Lung (tissue), 12 donors: ENCODE data around the gene POLR1G. TPM values are rescaled to one million over a fixed set of nuclear protein-coding genes. Genes with fewer than 3 reads are reported as not detected.

Experiments used
- ATAC-seq: fragments of 200-7000 bp; cut with Tn5 transposase; one replicate; pipeline ENCODE4 v1.9.1; 2020; ENCODE audit warnings: moderate number of reproducible peaks; ENCODE audit not compliant: insufficient read depth, low FRiP score
- DNase-seq, 3 donors: peaks; one replicate each; pipeline ENCODE4 v3.0.0-alpha.2; 2013 to 2017
- H3K27ac ChIP-seq, 2 donors: one replicate each; pipeline ENCODE4 v1.5.1; 2013; ENCODE audit warnings: mild to moderate bottlenecking in 2 of 2, moderate library complexity in 2 of 2, control low read depth in 1 of 2, inconsistent platforms in 1 of 2, low read depth in 1 of 2, low read length in 1 of 2
- H3K27me3 ChIP-seq, 3 donors: one replicate each; pipeline ENCODE4 v1.5.1; 2013; ENCODE audit warnings: low read length in 2 of 3; ENCODE audit not compliant: control insufficient read depth in 3 of 3, insufficient read depth in 3 of 3
- H3K36me3 ChIP-seq, 4 donors: one replicate each; pipeline ENCODE4 v1.5.1; 2013; ENCODE audit warnings: low read length in 4 of 4, mild to moderate bottlenecking in 1 of 4, moderate library complexity in 1 of 4; ENCODE audit not compliant: control insufficient read depth in 4 of 4, insufficient read depth in 4 of 4
- H3K4me1 ChIP-seq, 5 donors: one replicate each; pipeline ENCODE4 v1.5.1; 2013; ENCODE audit warnings: low read length in 5 of 5, mild to moderate bottlenecking in 2 of 5, moderate library complexity in 1 of 5; ENCODE audit not compliant: control insufficient read depth in 5 of 5, insufficient read depth in 5 of 5
- H3K4me3 ChIP-seq: one replicate; pipeline ENCODE4 v1.5.1; 2013; ENCODE audit warnings: mild to moderate bottlenecking, control low read depth, moderate library complexity
- H3K9ac ChIP-seq, 2 donors: one replicate each; pipeline ENCODE4 v1.5.1; 2013; ENCODE audit warnings: low read length in 2 of 2, control low read depth in 1 of 2; ENCODE audit not compliant: insufficient read depth in 1 of 2
- H3K9me3 ChIP-seq, 4 donors: one replicate each; pipeline ENCODE4 v1.5.1; 2013; ENCODE audit warnings: low read length in 3 of 4, mild to moderate bottlenecking in 1 of 4, moderate library complexity in 1 of 4; ENCODE audit not compliant: control insufficient read depth in 4 of 4, insufficient read depth in 3 of 4
- WGBS, 2 donors: extraction: QIAGEN DNeasy Blood & Tissue Kit; methylation state at CpG; one replicate each; pipeline ENCODE4 v1.1.7; 2013; 5-methylcytosine and 5-hydroxymethylcytosine counted together
- polyA plus RNA-seq, 2 donors: library from polyadenylated mRNA; stranded (reverse); fragments of 200-250 nt; gene quantifications; one replicate each; pipeline ENCODE4 v1.2.1, GENCODE V29; 2013
- total RNA-seq, 2 donors: library from RNA; depleted of rRNA in 1 of 2; stranded (reverse); fragments of >200 nt in 1 of 2; gene quantifications; one replicate each; pipeline ENCODE4 v1.2.1, GENCODE V29; 2014 to 2021
- TF ChIP-seq, protein P1 (sequence below): IDR thresholded peaks from 2 replicates; pipeline ENCODE4 v1.5.1; 2012; ENCODE audit warnings: mild to moderate bottlenecking; ENCODE audit errors: control extremely low read depth, extremely low read depth
- donor health status: control.
- donor health status: control.
- donor health status: Bipolar disorder and iron deficiency.
- donor health status: healthy.
- donor health status: DM: yes; HTN: yes; CAD: no.

POLR1G gene
- total and polyA plus RNA-seq, 4 donors: 3.6 to 8.3 (median 5.9) TPM

DNA sequence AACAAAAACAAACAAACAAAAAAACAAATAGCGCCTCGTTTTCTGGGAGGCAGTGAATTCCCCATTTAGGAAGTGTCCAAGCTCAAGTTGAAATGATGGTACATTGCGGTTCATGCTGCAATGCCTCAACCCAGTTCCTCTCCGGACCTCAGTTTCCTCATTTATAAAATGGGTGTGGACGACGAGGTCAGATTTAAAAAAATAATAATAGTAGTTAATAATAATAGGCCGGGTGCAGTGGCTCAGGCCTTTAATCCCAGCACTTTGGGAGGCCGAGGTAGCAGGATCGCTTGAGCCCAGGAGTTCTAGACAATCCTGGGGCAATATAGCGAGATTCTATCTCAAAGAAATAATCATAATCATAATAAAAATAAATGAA, 32.7 kb downstream of the POLR1G start:
- peak overlapping the region in 1 of 2 donors; percentile 97 for H3K27ac ChIP-seq
- 30 to 35% methylated on average over 10 of the region's 10 CpGs for WGBS, 2 donors

DNA sequence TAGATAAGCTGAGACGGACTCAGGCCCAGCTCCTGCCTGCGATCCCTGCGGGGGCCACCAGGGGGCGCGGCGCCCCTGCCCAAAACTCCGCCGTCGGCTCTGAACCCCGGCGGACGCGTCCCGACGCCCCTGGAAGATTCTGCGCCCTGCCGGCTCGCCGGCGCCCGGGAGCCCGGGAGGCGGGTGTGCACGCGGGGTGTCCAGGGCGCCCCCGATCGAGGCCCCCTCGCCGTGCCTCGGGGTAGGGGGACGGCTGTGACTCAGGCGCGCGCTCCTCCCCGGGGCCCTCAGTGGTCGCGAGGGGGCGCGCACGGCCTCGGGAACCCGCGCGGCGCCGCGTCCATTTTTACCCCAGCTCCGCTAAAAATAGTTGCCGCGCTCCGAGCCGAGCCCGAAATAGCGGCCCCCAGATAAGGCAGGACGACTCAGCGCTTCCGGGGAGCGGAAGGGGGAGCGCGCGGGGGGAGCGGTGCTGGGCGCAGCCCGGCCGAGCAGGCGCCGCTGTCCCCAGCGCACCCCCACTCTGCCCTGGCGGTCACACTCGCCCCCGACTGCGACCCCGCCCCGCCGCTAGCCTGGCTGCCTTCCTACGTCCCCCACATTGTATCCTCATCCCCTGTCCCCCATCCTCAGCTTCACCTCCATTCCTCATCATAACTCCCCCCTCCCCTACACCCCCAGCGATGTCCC, 33.3 kb downstream of the POLR1G start:
- no peaks in the 10 kb centered on the region for H3K27me3 ChIP-seq
- peak; percentile 71 for ATAC-seq
- DNase-seq: peak; percentile 88 to 91 (median 89)
- H3K9me3 ChIP-seq: no peaks in the 10 kb centered on the region
- peak overlapping the region; percentile 44 for H3K4me3 ChIP-seq
- no peaks in the 10 kb centered on the region for H3K36me3 ChIP-seq
- H3K4me1 ChIP-seq: peaks cover 1 to 16% (median 7%) of the 10 kb centered on the region in 5 donors
- H3K27ac ChIP-seq: peak overlapping the region; percentile 94 to 97
- peak overlapping the region; percentile 42 to 46 for H3K9ac ChIP-seq
- TF ChIP-seq, protein P1, sequence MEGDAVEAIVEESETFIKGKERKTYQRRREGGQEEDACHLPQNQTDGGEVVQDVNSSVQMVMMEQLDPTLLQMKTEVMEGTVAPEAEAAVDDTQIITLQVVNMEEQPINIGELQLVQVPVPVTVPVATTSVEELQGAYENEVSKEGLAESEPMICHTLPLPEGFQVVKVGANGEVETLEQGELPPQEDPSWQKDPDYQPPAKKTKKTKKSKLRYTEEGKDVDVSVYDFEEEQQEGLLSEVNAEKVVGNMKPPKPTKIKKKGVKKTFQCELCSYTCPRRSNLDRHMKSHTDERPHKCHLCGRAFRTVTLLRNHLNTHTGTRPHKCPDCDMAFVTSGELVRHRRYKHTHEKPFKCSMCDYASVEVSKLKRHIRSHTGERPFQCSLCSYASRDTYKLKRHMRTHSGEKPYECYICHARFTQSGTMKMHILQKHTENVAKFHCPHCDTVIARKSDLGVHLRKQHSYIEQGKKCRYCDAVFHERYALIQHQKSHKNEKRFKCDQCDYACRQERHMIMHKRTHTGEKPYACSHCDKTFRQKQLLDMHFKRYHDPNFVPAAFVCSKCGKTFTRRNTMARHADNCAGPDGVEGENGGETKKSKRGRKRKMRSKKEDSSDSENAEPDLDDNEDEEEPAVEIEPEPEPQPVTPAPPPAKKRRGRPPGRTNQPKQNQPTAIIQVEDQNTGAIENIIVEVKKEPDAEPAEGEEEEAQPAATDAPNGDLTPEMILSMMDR: peak; percentile 91
- 1% methylated on average over 55 to 78 of the region's 78 CpGs for WGBS, 2 donors

More for the DNA sequence above, 32.7 kb downstream of the POLR1G start:
- Histone ChIP-seq H3K9ac (peak overlapping the region in 1 of 2 donors; percentile 42), H3K4me1 (peaks cover 0 to 12% (median 3%) of the 10 kb centered on the region in 5 donors), H3K9me3 (no peaks in the 10 kb centered on the region), H3K4me3 (no peak overlapping the region), H3K36me3 (no peaks in the 10 kb centered on the region), H3K27me3 (no peaks in the 10 kb centered on the region)
- no peak for DNase-seq
- TF ChIP-seq, protein P1: no peak
- no peak for ATAC-seq

DNA sequence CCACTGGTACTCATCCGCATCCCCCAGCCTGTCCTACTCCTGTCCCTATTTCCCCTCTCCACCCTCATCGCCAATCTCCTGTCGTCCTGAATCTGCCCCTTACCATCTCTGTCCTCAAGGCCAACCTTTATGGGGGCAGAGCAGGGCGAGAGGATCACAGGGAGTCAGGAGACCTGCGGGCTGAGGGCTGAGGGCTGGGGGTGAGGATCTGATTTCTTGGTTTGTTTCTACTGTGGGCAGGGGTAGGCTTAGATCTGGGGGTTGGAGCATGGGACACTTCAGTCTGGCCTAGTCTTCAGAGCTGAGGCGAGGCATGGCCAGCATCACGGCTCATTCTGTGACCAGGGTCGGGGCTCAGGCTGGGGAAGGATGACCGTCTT, 33.8 kb downstream of the POLR1G start:
- Histone ChIP-seq H3K36me3 (no peaks in the 10 kb centered on the region), H3K27me3 (no peaks in the 10 kb centered on the region), H3K4me3 (no peak overlapping the region), H3K9ac (peak overlapping the region; percentile 26 to 46), H3K4me1 (peaks cover 5 to 18% (median 8%) of the 10 kb centered on the region in 5 donors), H3K27ac (peak overlapping the region; percentile 94 to 97), H3K9me3 (no peaks in the 10 kb centered on the region)
- no peak for ATAC-seq
- no peak for DNase-seq
- TF ChIP-seq, protein P1: no peak
- 69 to 71% methylated on average over 9 of the region's 9 CpGs for WGBS, 2 donors
